Gastrocnemius medialis (tissue), 4 donors: Measurements from ENCODE around the gene FADD.
"Not testable (repeated sequence)": the region's sequence is repeated elsewhere in the genome, so short reads cannot be mapped to it uniquely, and the experiment has no call there.

ENCODE experiments used
- CTCF ChIP-seq, 5 experiments: fragments of 450-650 bp in 3 of 5; fragments of 200-600 bp in 2 of 5; sonication (generic) in 2 of 5; IDR thresholded peaks in 4 of 5; conservative IDR thresholded peaks in 1 of 5; 1 replicate in 4 of 5; 2 replicates in 1 of 5; pipeline ENCODE4 v1.5.1; 2016 to 2019; ENCODE audit warnings: antibody characterized with exemption in 5 of 5, mild to moderate bottlenecking in 3 of 5, moderate library complexity in 3 of 5
- POLR2A ChIP-seq, 2 donors: fragments of 450-650 bp; IDR thresholded peaks; one replicate each; pipeline ENCODE4 v1.6.1; 2017; ENCODE audit warnings: antibody characterized with exemption in 2 of 2, mild to moderate bottlenecking in 2 of 2, moderate library complexity in 2 of 2

- not testable (repeated sequence) for TF ChIP-seq CTCF (IDR thresholded peaks at IDR 0.05 in 4 of 5, conservative IDR thresholded peaks at IDR 0.05 in 1 of 5); POLR2A (IDR thresholded peaks at IDR 0.05)
These were observed 15.0 kb downstream of the FADD start for GRCh38 chr11:70218076-70218475.
